ENCODE measurements around the gene METTL16.
"Not testable (repeated sequence)": the region's sequence is repeated elsewhere in the genome, so short reads cannot be mapped to it uniquely, and the experiment has no call there.

- not testable (repeated sequence) for TF ChIP-seq POLR2AphosphoS5 (IDR thresholded peaks at IDR 0.05; ENCODE audit: low read depth, low read length); TAF1 (IDR thresholded peaks at IDR 0.05; ENCODE audit: borderline replicate concordance, low read depth, low read length); POLR2A (IDR thresholded peaks at IDR 0.05; ENCODE audit: low read depth, low read length)
Observed at GRCh38 chr17:2439997-2440396, 71.7 kb downstream of the METTL16 start.

All from GM12892 (cell line).